Heart left ventricle (tissue), 16 donors: ENCODE results near the gene AGPAT1. TPM values are rescaled to one million over a fixed set of nuclear protein-coding genes. Genes with fewer than 3 reads are reported as not detected.

ENCODE experiments used
- ATAC-seq, 4 donors: fragments of 200-7000 bp; cut with Tn5 transposase; one replicate each; pipeline ENCODE4 v1.9.1; 2020 to 2022; ENCODE audit warnings: moderate library complexity in 4 of 4, mild to moderate bottlenecking in 3 of 4, moderate number of reproducible peaks in 1 of 4
- DNase-seq, 5 donors: peaks; one replicate each; pipeline ENCODE4 v3.0.0-alpha.2; 2020
- H3K27ac ChIP-seq, 12 donors: fragments of 200-600 bp; sonication (generic) in 4 of 12; one replicate each; pipeline versions ENCODE4 v1.5.0 to v1.8.0; 2016 to 2022; ENCODE audit warnings: mild to moderate bottlenecking in 2 of 12
- H3K27me3 ChIP-seq, 9 donors: fragments of 200-600 bp; sonication (generic) in 2 of 9; one replicate each; pipeline versions ENCODE4 v1.5.1 to v1.8.0; 2016 to 2022; ENCODE audit warnings: mild to moderate bottlenecking in 3 of 9
- H3K36me3 ChIP-seq, 9 donors: fragments of 200-600 bp; sonication (generic) in 2 of 9; one replicate each; pipeline versions ENCODE4 v1.5.0 to v1.8.0; 2018 to 2022; ENCODE audit warnings: mild to moderate bottlenecking in 2 of 9
- H3K4me1 ChIP-seq, 12 donors: fragments of 200-600 bp; sonication (generic) in 4 of 12; one replicate each; pipeline versions ENCODE4 v1.5.0 to v1.8.0; 2016 to 2022; ENCODE audit warnings: mild to moderate bottlenecking in 3 of 12
- H3K4me3 ChIP-seq, 12 donors: fragments of 200-600 bp; sonication (generic) in 4 of 12; one replicate each; pipeline versions ENCODE4 v1.5.0 to v1.8.0; 2017 to 2022; ENCODE audit warnings: mild to moderate bottlenecking in 9 of 12, moderate library complexity in 4 of 12
- H3K9me3 ChIP-seq, 12 donors: fragments of 200-600 bp; sonication (generic) in 4 of 12; one replicate each; pipeline versions ENCODE4 v1.5.0 to v1.8.0; 2016 to 2022; ENCODE audit warnings: mild to moderate bottlenecking in 1 of 12
- CTCF ChIP-seq, 12 donors: fragments of 200-600 bp; sonication (generic) in 4 of 12; IDR thresholded peaks; one replicate each; pipeline versions ENCODE4 v1.5.0 to v1.8.0; 2018 to 2022; ENCODE audit warnings: antibody characterized with exemption in 12 of 12, mild to moderate bottlenecking in 5 of 12
- POLR2A ChIP-seq, 2 donors: fragments of 450-650 bp; IDR thresholded peaks; one replicate each; pipeline ENCODE4 v1.6.1; 2017; ENCODE audit warnings: antibody characterized with exemption in 2 of 2, mild to moderate bottlenecking in 2 of 2, moderate library complexity in 2 of 2
- WGBS, 4 donors: extraction: QIAGEN DNeasy Blood & Tissue Kit in 2 of 4; methylation state at CpG; one replicate each; pipeline versions ENCODE4 v1.1.5 to v1.1.7; 2013 to 2018; 5-methylcytosine and 5-hydroxymethylcytosine counted together
- intact Hi-C, 10 donors: fragments of 100-400 bp; cut with DNase I; formaldehyde crosslinking; loops; one replicate each; pipeline versions ENCODE4 v1.11.1 to v1.14.2; 2022
- polyA plus RNA-seq, 2 donors: library from polyadenylated mRNA; stranded (reverse); fragments of 200-250 nt; gene quantifications; one replicate each; pipeline ENCODE4 v1.2.3, GENCODE V29; 2013
- total RNA-seq, 9 donors: library from RNA; depleted of rRNA in 2 of 9; stranded (reverse); fragments of >200 nt in 2 of 9; fragmentation: NEBNext Ultra II Directional in 3 of 9; extraction: Animal tissue kit (Norgen Biotek cat#: 25700) in 3 of 9; gene quantifications; one replicate each; pipeline versions ENCODE4 v1.1.0 to v1.2.4, GENCODE V29; 2016 to 2023
- donor health status: ischemic (EF 13 %, LVEDD 7.1; RV severe dilation, severe dysfunction).
- donor health status: healthy with polysubstance abuse.
- donor health status: DM: no; HTN: yes; CAD: no.
- donor health status: DM: no; HTN: no; CAD: no.
- donor health status: ischemic (EF 25% LVEDD 6.9; RV normal size, moderate dysfunction).
- donor health status: ischemic (EF 25% LVEDD 5.7; RV mildly dilated, moderate dysfunction).
- donor health status: healthy.
- donor health status: DM: yes; HTN: yes; CAD: no.
- donor health status: ischemic (EF 35%, LVEDD 5.7; RV mildly dilated, moderate dysfunction).
- donor health status: nonischemic (EF 11% LVEDD 7.7; RV severe dilation, severe dysfunction).
- donor health status: DM: yes; HTN: yes; CAD: no.
- donor health status: PGD.
- donor health status: ischemic (EF 29% LVEDD 5.4; RV normal size, mild dysfunction).
- donor health status: nonischemic (EF 23%, LVEDD 6.1; RV moderate dilation, normal function).

The AGPAT1 gene
- total and polyA plus RNA-seq, 11 donors = 43.5 to 79.1 (median 51.0) TPM

GRCh38 chr6:32126880-32127279, 49.0 kb downstream of the AGPAT1 start:
- TF ChIP-seq CTCF (IDR thresholded peaks at IDR 0.05) (no peak), POLR2A (IDR thresholded peaks at IDR 0.05) (no peak)
- no peak for DNase-seq
- peaks cover 0 to 53% (median 47%) of the 10 kb centered on the region in 9 donors for H3K36me3 ChIP-seq
- no peaks in the 10 kb centered on the region for H3K9me3 ChIP-seq
- WGBS, 4 donors = 62 to 69% (median 66%) methylated on average over 8 of the region's 8 CpGs
- no peaks in the 10 kb centered on the region for H3K27me3 ChIP-seq
- intact Hi-C loops = loop anchor here in 3 of 10 donors (5.0 kb wide), 3 partner anchors 50 to 845 kb away; partner anchors contain the start of genes AGPAT1 (in 1 of the 3), GPSM3 (in 1 of the 3), PBX2 (in 1 of the 3) and RNF5 (in 1 of the 3)
- peak overlapping the region in 9 of 12 donors; percentile 79 to 100 (median 88) for H3K4me3 ChIP-seq
- ATAC-seq = no peak
- H3K27ac ChIP-seq = peak overlapping the region in 3 of 12 donors; percentile 84 to 94 (median 90)
- H3K4me1 ChIP-seq = peaks cover 11 to 38% (median 25%) of the 10 kb centered on the region in 12 donors

GRCh38 chr6:32123681-32124080, 52.2 kb downstream of the AGPAT1 start:
- no peak for DNase-seq
- ATAC-seq = no peak
- Histone ChIP-seq H3K36me3 (peaks cover 0 to 83% (median 76%) of the 10 kb centered on the region in 9 donors), H3K4me1 (peaks cover 4 to 33% (median 23%) of the 10 kb centered on the region in 12 donors), H3K4me3 (no peak overlapping the region), H3K27ac (no peak overlapping the region), H3K9me3 (no peaks in the 10 kb centered on the region), H3K27me3 (no peaks in the 10 kb centered on the region)
- 78 to 88% (median 83%) methylated on average over 4 of the region's 4 CpGs for WGBS, 4 donors
- no peak for TF ChIP-seq POLR2A (IDR thresholded peaks at IDR 0.05)
- TF ChIP-seq CTCF (IDR thresholded peaks at IDR 0.05) = no peak
- intact Hi-C loops = loop anchor here in 2 of 10 donors (5.0 kb wide), 2 partner anchors 36 to 44 kb away; no protein-coding TSS in a partner anchor

- intact Hi-C loops = loop anchor here in 2 of 10 donors (5.0 kb wide), 2 partner anchors 33 to 47 kb away; no protein-coding TSS in a partner anchor
- Histone ChIP-seq H3K36me3 (peaks cover 0 to 100% (median 92%) of the 10 kb centered on the region in 9 donors), H3K27ac (no peak overlapping the region), H3K9me3 (no peaks in the 10 kb centered on the region), H3K4me3 (no peak overlapping the region), H3K4me1 (peaks cover 0 to 18% (median 10%) of the 10 kb centered on the region in 12 donors), H3K27me3 (no peaks in the 10 kb centered on the region)
- 91 to 95% (median 94%) methylated on average over 12 of the region's 12 CpGs for WGBS, 4 donors
- no peak for DNase-seq
- no peak for ATAC-seq
- no peak for TF ChIP-seq POLR2A (IDR thresholded peaks at IDR 0.05)
- TF ChIP-seq CTCF (IDR thresholded peaks at IDR 0.05) = no peak
Observed at GRCh38 chr6:32120573-32121059, 55.3 kb downstream of the AGPAT1 start.

- WGBS, 4 donors = 19 to 25% (median 20%) methylated on average over 17 of the region's 17 CpGs
- ATAC-seq (peak; percentile 76 to 81 (median 80)), DNase-seq (peak; percentile 86 to 92 (median 87))
- intact Hi-C loops = loop anchor here in 7 of 10 donors (1.0 to 10.0 kb wide), 8 partner anchors 33 to 296 kb away; partner anchors contain the start of genes PPT2 (in 6 of the 7) and PRRT1 (in 3 of the 7)
- H3K9me3 ChIP-seq = no peaks in the 10 kb centered on the region
- H3K4me3 ChIP-seq = peak overlapping the region in 1 of 12 donors; percentile 16
- no peak for TF ChIP-seq POLR2A (IDR thresholded peaks at IDR 0.05)
- TF ChIP-seq CTCF (IDR thresholded peaks at IDR 0.05) = peak; percentile 90 to 99 (median 94)
- peaks cover 0 to 91% (median 81%) of the 10 kb centered on the region in 9 donors for H3K36me3 ChIP-seq
- no peaks in the 10 kb centered on the region for H3K27me3 ChIP-seq
- peaks cover 0 to 27% (median 19%) of the 10 kb centered on the region in 12 donors for H3K4me1 ChIP-seq
- peak overlapping the region in 9 of 12 donors; percentile 7 to 66 (median 50) for H3K27ac ChIP-seq
Observed at GRCh38 chr6:32118782-32119628, 56.9 kb downstream of the AGPAT1 start.
